Measurements from ENCODE around the gene TMEM167A. TPM values are rescaled to one million over a fixed set of nuclear protein-coding genes. Genes with fewer than 3 reads are reported as not detected.

Gene TMEM167A
- total and polyA plus RNA-seq, 2 of the 4 experiments (the other 2 are of a cell fraction) = 34.6 to 45.1 TPM

DNA sequence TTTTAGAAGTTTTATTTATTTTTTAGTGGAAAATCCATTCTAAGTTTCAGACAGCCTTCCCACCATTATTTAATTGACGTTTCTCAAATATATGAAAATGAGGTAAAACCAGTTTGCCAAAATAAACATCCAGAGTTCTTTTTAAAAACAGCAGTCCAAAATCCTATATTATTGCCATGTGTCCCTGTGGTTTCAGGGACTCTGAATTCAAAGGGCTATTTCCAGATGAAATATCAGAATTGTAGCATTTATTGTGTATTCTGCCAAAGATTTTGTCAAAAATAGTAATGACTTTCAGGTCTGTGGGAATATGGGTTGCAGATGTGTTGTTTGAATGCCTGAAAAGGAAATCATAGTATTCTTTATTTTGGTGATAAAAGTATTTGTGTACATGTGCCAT, 41.8 kb upstream of the TMEM167A start:
- H2AK9ac ChIP-seq (replicated peaks; ENCODE audit: low read depth, low read length, poor library complexity) = no peak overlapping the region
- no peak overlapping the region for H3K4me2 ChIP-seq (ENCODE audit: low read depth, low read length)
- H3K23ac ChIP-seq (ENCODE audit: low read depth, low read length) = no peak overlapping the region
- no peak overlapping the region for H2BK5ac ChIP-seq (ENCODE audit: low read depth, low read length, poor library complexity, severe bottlenecking)
- no peak overlapping the region for H3K4ac ChIP-seq (ENCODE audit: low read depth, low read length)
- H3K27ac ChIP-seq (ENCODE audit: insufficient read depth, low read length) = no peak overlapping the region
- H4K91ac ChIP-seq (ENCODE audit: insufficient read depth, low read depth, low read length) = no peak overlapping the region
- ATAC-seq (ENCODE audit: low read depth) (no peak), DNase-seq (no peak)
- H3K9me1 ChIP-seq (ENCODE audit: insufficient read depth, low read length) = no peaks in the 10 kb centered on the region
- no peaks in the 10 kb centered on the region for H3K36me3 ChIP-seq (ENCODE audit: control insufficient read depth, insufficient read depth, low read length)
- H3K9ac ChIP-seq (ENCODE audit: low read depth, low read length) = no peak overlapping the region
- H3K56ac ChIP-seq (ENCODE audit: extremely low read depth, insufficient read depth, low read length) = no peak overlapping the region
- H3K14ac ChIP-seq (replicated peaks; ENCODE audit: low read depth, low read length) = no peak overlapping the region
- H2BK20ac ChIP-seq (ENCODE audit: low read depth, low read length) = no peak overlapping the region
- no peak for TF ChIP-seq SMC3 (IDR thresholded peaks at IDR 0.05; ENCODE audit: low read depth, low read length)
- TF ChIP-seq RCOR1 (IDR thresholded peaks at IDR 0.05; ENCODE audit: insufficient replicate concordance, low read length) = no peak
- no peak for TF ChIP-seq NFE2L2 (IDR thresholded peaks at IDR 0.05; ENCODE audit: low read depth, low read length)
- TF ChIP-seq MAZ (IDR thresholded peaks at IDR 0.05; ENCODE audit: borderline replicate concordance, low read depth, low read length) = no peak
- no peak for TF ChIP-seq CTCF (conservative IDR thresholded peaks at IDR 0.05; ENCODE audit: low read depth, low read length)
- no peak for TF ChIP-seq RAD21 (IDR thresholded peaks at IDR 0.05; ENCODE audit: low read length)
- TF ChIP-seq POLR2A (IDR thresholded peaks at IDR 0.05; ENCODE audit: low read depth, low read length) = no peak
- no peak for TF ChIP-seq BHLHE40 (IDR thresholded peaks at IDR 0.05; ENCODE audit: low read depth, low read length)
- TF ChIP-seq MXI1 (IDR thresholded peaks at IDR 0.05; ENCODE audit: borderline replicate concordance, low read depth, low read length) = no peak
- TF ChIP-seq, protein P1, sequence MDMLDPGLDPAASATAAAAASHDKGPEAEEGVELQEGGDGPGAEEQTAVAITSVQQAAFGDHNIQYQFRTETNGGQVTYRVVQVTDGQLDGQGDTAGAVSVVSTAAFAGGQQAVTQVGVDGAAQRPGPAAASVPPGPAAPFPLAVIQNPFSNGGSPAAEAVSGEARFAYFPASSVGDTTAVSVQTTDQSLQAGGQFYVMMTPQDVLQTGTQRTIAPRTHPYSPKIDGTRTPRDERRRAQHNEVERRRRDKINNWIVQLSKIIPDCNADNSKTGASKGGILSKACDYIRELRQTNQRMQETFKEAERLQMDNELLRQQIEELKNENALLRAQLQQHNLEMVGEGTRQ (IDR thresholded peaks at IDR 0.05; ENCODE audit: low read depth, low read length) = no peak
- TF ChIP-seq, protein P2, sequence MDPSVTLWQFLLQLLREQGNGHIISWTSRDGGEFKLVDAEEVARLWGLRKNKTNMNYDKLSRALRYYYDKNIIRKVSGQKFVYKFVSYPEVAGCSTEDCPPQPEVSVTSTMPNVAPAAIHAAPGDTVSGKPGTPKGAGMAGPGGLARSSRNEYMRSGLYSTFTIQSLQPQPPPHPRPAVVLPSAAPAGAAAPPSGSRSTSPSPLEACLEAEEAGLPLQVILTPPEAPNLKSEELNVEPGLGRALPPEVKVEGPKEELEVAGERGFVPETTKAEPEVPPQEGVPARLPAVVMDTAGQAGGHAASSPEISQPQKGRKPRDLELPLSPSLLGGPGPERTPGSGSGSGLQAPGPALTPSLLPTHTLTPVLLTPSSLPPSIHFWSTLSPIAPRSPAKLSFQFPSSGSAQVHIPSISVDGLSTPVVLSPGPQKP (IDR thresholded peaks at IDR 0.05; ENCODE audit: borderline replicate concordance, low read depth, low read length) = no peak
- no peak for TF ChIP-seq CHD1 (IDR thresholded peaks at IDR 0.05; ENCODE audit: low read depth, low read length)
- no peak for TF ChIP-seq MAFK (IDR thresholded peaks at IDR 0.05; ENCODE audit: low read depth, low read length)
- in situ Hi-C loops (cut with MboI; ENCODE audit: low sequenced_read_pairs) (no loop called here), intact Hi-C loops (cut with micrococcal nuclease) (no loop called here), dilution Hi-C loops (cut with HindIII; ENCODE audit: low sequenced_read_pairs, unreplicated experiment) (no loop called here)
- H3K18ac ChIP-seq (ENCODE audit: low read depth, low read length) = no peak overlapping the region
- no peak overlapping the region for H2AK5ac ChIP-seq (ENCODE audit: low read depth, low read length)
- WGBS, 2 experiments (ENCODE audit: extremely low coverage in 2 of 2, insufficient read length in 1 of 2) = no CpG with 5 or more reads among the region's 1 CpG
- H2BK120ac ChIP-seq (ENCODE audit: low read depth, low read length) = no peak overlapping the region
- no peaks in the 10 kb centered on the region for H4K20me1 ChIP-seq (ENCODE audit: insufficient read depth, low read length)
- H4K5ac ChIP-seq (ENCODE audit: low read depth, low read length) = no peak overlapping the region
- H3K79me1 ChIP-seq (ENCODE audit: low read depth in 1 of 2, low read length in 2 of 2) = no peaks in the 10 kb centered on the region; a peak in 1 of 4 replicates
- H2AFZ ChIP-seq (replicated peaks; ENCODE audit: low read length, poor library complexity) = no peak overlapping the region
- ChIA-PET CTCF (no interaction called here), POLR2A (ENCODE audit: unreplicated experiment) (no interaction called here)
- no peaks in the 10 kb centered on the region for H3K27me3 ChIP-seq (ENCODE audit: control insufficient read depth, insufficient read depth, low read length)
- no peak overlapping the region for H2BK15ac ChIP-seq (ENCODE audit: low read depth, low read length)
- no peak overlapping the region for H3K4me3 ChIP-seq (ENCODE audit: insufficient read depth, low read depth, low read length)
- no peak overlapping the region for H4K8ac ChIP-seq (ENCODE audit: low read depth in 2 of 2, low read length in 2 of 2)
- no peaks in the 10 kb centered on the region for H3K4me1 ChIP-seq (ENCODE audit: control insufficient read depth, insufficient read depth, low read length)
- no TSS peak for BruUV-seq (replicated peaks)
- H3K9me3 ChIP-seq (ENCODE audit: control insufficient read depth, insufficient read depth, low read length) = peaks cover 3% of the 10 kb centered on the region; the same call in 1 of the 2 replicates

Measured in IMR-90 (cell line).